GM18498 (cell line): ENCODE results near the gene KLLN.
"Not testable (repeated sequence)": the region's sequence is repeated elsewhere in the genome, so short reads cannot be mapped to it uniquely, and the experiment has no call there.

Source experiments
- ATAC-seq: cut with Tn5 transposase; IDR thresholded peaks from one replicate; pipeline ENCODE4 v1.9.1; 2021; ENCODE audit warnings: mild to moderate bottlenecking, moderate library complexity; ENCODE audit not compliant: unreplicated experiment

KLLN gene

DNA sequence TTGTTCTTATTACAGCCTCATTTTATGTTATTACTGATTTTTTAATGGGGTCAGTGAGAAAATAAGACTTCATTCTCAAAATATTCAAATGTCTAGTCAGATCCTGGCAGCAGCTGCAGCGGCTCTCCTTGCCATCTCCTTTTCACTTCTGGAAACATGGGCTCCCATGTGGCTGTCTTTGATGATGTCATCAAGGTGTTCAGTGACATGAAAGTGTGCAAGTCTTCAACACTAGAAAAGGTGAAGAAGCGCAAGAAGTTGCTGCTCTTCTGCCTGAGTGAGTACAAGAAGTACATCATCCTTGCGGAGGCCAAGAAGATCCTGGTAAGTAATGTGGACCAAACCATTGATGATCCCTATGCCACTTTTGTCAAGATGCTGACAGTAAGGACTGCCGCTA is 19.6 kb downstream of the KLLN start:
- no peak for ATAC-seq

DNA sequence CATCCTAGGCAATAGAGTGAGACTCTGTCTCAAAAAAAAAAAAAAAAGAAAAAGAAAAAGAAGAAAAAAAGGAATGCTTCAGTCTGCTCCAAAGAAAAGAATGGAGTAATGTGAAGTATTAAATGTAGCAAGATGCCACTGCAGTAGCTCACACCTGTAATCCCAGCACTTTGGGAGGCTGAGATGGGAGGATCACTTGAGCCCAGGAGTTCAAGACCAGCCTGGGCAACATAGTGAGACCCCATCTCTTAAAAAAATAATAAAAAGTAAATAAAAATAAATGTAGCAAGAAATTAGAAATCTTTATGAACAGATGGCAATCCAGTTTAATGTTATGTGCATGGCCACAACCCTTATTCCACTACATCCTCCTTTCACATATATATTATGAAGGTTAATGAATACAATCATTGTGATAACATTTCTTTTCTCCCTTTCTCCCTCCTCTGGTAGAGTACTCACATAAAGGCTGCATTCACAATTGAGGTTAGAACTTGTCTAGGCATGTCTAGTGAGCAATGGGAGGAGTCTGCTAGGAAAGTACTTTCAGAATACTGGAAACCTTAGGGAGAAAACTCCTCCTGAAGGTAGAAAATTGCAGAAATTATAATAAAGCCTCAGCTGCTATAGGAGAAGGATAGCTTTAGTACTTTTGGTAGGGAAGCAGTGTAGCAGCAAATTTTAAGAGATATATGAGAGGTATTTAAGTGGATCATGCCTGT is 20.4 kb downstream of the KLLN start:
- ATAC-seq: no peak

DNA sequence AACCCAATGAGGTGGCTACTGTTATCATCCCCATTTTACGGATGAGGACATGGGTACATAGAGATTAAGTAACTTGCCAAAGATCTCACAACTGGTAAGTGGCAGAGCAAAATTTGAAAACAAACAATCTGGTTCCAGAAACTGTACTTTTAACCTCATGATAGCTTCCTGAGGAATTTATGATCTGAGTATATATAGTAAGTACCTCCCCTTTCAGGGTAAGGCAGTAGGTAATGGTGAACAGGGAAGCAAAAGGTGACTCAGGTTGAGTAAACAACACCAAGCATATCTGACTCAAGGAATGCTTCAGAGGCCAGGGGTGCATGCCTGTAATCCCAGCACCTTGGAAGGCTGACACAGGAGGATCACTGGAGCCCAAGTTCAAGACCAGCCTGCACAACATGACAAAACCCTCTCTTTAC is 21.1 kb downstream of the KLLN start:
- no peak for ATAC-seq

GRCh38 chr10:87841186-87841585 is 22.1 kb downstream of the KLLN start:
- ATAC-seq: no peak

DNA sequence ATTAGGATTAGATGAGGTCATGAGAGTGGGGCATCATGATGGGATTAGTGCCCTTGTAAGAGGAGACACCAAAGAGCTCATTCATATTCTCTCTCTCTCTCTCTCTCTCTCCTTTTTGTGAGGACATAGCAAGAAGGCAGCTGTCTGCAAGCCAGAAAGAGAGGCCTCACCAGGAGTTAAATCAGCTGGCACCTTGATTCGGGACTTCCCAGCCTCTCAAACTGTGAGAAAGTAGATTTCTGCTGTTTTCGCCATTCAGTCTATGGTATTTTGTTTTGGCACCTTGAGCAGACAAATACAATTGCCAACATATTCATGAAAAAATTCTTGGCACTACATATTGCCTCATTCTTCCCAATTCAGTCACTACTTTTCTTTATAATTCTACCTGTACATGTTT is 24.7 kb downstream of the KLLN start:
- ATAC-seq: no peak

- ATAC-seq: no peak
These were observed 25.9 kb downstream of the KLLN start for GRCh38 chr10:87837445-87837844.

- ATAC-seq: no peak
These were observed 27.2 kb downstream of the KLLN start for GRCh38 chr10:87836098-87836497.

DNA sequence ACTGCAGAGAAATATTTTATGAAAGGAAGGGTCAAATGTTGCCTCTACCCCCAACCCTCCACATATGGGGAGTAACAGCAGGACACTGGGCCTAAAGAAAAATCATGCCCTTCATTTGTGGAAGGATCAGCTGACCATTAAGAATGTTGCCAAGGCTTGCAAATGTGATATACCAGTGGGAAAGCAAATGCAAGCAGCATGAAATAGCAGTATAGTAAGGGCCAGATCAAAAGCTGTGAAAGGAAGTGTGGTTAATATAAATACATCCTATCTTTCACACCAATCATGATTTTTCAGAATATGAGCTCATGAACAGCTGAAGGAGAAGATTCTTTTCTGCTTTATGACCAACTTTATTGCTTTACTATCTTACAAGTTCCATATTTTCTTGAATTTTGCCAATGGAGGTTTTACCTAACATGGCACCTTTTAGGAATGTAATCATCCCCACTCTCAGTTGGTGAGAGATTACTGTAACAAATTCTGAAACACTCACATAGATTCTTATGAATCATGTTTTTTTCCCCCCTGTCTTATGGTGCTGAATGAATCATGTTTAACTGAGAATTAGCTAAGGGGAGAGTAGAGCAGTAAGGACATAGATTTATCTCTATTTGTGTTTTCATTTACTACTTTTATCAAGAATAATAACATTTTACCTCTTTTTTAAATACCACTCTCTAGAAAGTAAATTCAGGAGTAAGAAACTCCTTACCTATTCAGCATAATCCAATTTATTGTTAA is 33.2 kb downstream of the KLLN start:
- no peak for ATAC-seq

DNA sequence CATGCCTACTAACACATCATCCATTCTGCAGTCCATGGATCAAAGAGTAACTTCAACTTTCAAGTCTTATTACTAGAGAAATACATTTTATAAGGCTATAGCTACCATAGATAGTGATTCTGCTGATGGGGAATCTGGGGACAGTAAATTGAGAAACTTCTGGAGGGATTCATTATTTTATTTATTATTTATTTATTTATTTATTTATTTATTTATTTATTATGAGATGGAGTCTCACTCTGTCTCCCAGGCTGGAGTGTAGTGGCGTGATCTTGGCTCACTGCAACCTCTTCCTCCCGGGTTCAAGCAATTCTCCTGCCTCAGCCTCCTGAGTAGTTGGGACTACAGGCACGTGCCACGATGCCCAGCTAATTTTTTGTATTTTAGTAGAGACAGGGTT is 34.3 kb downstream of the KLLN start:
- not testable (repeated sequence) for ATAC-seq

- ATAC-seq: no peak
These were observed 35.7 kb downstream of the KLLN start for GRCh38 chr10:87827681-87828080.

DNA sequence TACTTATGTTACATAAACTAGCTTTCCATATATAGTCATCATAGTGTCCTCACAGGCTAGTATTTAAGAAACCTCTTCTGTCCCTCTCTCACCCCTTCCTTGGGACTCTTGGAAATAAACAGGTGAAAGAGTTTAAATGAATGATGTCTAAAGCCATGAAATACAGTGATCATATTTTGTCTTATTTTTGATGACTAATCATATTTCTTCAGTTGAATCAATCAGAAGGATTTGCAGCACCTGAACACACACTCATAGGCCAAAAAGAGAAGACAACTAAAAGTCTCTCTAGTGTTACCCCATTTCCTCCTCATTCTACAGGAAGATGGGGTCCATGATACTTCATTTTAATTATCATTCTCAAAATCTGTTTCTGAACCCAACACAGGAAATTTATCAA is 36.7 kb downstream of the KLLN start:
- no peak for ATAC-seq

DNA sequence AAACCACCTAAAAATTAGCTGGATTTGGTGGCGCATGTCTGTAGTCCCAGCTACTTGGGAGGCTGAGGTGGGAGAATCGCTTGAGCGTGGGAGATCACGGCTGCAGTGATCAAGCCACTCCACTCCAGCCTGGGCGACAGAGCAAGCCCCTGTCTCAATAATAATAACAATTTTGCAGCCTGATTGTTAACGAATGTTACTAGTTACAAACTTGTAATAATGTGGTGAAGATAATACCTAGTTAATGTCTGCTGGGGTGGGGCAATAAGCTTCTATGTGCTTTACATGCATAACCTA is 44.1 kb downstream of the KLLN start:
- no peak for ATAC-seq

GRCh38 chr10:87818505-87819288 is 44.6 kb downstream of the KLLN start:
- ATAC-seq: peak; percentile 61

DNA sequence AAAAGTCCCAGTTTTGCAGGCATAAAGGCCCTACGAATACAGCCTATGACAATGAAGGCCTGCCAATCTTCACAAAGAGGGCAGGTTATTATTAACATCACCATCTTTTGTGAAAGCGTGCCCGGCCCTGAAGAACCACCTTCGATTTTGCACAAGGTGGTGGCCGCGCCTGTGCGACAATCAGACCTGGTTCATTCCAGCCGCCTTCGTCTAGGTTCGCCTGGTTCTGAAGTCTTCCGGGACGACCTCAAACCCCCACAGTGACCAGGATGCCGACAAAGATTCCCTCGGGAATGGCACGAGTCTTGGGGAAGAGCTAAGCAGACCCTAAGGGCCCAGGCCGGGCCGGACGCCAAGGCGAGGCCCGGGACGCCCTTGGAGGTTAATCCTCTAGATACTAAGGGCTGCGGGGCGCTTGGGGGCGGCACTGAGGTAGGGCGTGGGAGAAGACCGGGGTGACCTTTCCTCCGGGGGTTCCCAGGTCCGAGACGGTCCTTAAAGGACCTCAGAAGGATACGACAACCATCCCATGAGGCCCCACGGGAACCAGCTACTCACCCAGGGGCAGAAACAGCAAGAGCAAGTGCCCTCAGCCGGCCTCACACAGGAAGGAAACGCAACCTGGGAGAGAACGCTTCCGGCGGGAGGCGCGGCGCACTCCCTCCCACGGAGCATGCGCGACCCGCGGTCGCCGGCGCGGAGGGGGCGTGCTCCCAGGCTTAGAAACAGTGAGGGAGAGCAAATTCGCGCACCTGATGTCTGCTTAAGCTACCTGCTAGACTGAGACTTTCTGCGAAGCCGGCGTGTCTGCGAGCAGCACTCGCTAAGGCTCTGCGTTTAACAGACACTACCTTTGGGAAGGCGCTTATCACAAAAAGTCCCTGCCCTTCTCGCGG is 45.5 kb downstream of the KLLN start, which contains the start of gene ATAD1:
TSS of gene ATAD1 (minus strand) at position 618 of the 896 bp plus-strand sequence. CDS start 3,627 bp downstream, outside the sequence.
- ATAC-seq: peak; percentile 78

GRCh38 chr10:87816898-87817608 is 46.3 kb downstream of the KLLN start:
- ATAC-seq: no peak

GRCh38 chr10:87816163-87816897 is 47.0 kb downstream of the KLLN start:
- ATAC-seq: no peak
